A673 (cell line): Measurements from ENCODE around the gene DHX29. TPM values are rescaled to one million over a fixed set of nuclear protein-coding genes. Genes with fewer than 3 reads are reported as not detected.

Experiments
- BruUV-seq: library from RNA; stranded (reverse); fragments of 400-500 nt; replicated peaks from 2 replicates; lab custom pipeline; 2021; lab: Mats Ljungman, UMichigan
- CTCF ChIA-PET: fragments of 300-600 bp; sonication (Branson Sonifier 250); formaldehyde crosslinking; loops from one replicate; lab custom pipeline; 2022; ENCODE audit warnings: antibody characterized with exemption; lab: Charles Lee
- POLR2A ChIA-PET: fragments of 300-600 bp; sonication (Branson Sonifier 250); formaldehyde crosslinking; loops from one replicate; lab custom pipeline; 2022; ENCODE audit warnings: antibody characterized with exemption; ENCODE audit not compliant: low non-redundant PET; lab: Charles Lee
- DNase-seq: peaks from one replicate; pipeline ENCODE4 v3.0.0-alpha.2; 2015; ENCODE audit warnings: low spot score
- H3K27ac ChIP-seq: fragments of 200-600 bp; sonication (generic); 2 replicates; pipeline ENCODE4 v1.5.1; 2016; ENCODE audit warnings: mixed run types, low read depth, mild to moderate bottlenecking, mixed read lengths, antibody characterized with exemption, low read length; ENCODE audit not compliant: poor library complexity, severe bottlenecking
- H3K27me3 ChIP-seq: fragments of 200-600 bp; sonication (generic); replicated peaks from 2 replicates; pipeline ENCODE4 v1.6.1; 2017; ENCODE audit warnings: mixed run types, low read depth, mild to moderate bottlenecking, mixed read lengths, antibody characterized with exemption, low read length; ENCODE audit not compliant: insufficient read depth, poor library complexity
- H3K36me3 ChIP-seq: fragments of 200-600 bp; sonication (generic); 2 replicates; pipeline ENCODE4 v1.6.1; 2016; ENCODE audit warnings: mixed run types, mild to moderate bottlenecking, mixed read lengths, antibody characterized with exemption, low read length; ENCODE audit not compliant: insufficient read depth, poor library complexity, severe bottlenecking
- H3K4me1 ChIP-seq: fragments of 200-600 bp; sonication (generic); 2 replicates; pipeline ENCODE4 v1.6.1; 2017; ENCODE audit warnings: mixed run types, mild to moderate bottlenecking, mixed read lengths, antibody characterized with exemption, low read length; ENCODE audit not compliant: insufficient read depth, poor library complexity, severe bottlenecking
- H3K4me3 ChIP-seq: fragments of 200-600 bp; sonication (generic); 2 replicates; pipeline ENCODE4 v1.5.1; 2016; ENCODE audit warnings: low read depth, mixed run types, mild to moderate bottlenecking, mixed read lengths, low read length; ENCODE audit not compliant: poor library complexity, severe bottlenecking
- H3K9me3 ChIP-seq: fragments of 200-600 bp; sonication (generic); 2 replicates; pipeline ENCODE4 v1.6.1; 2016; ENCODE audit warnings: mixed run types, low read depth, mild to moderate bottlenecking, mixed read lengths, antibody characterized with exemption, low read length; ENCODE audit not compliant: poor library complexity, severe bottlenecking
- EZH2 ChIP-seq: fragments of 200-600 bp; sonication (generic); IDR thresholded peaks from 2 replicates; pipeline ENCODE4 v1.6.1; 2017; ENCODE audit warnings: borderline replicate concordance, low read depth, mild to moderate bottlenecking, mixed read lengths, antibody characterized with exemption, low read length; ENCODE audit not compliant: poor library complexity, severe bottlenecking
- intact Hi-C: fragments of 100-400 bp; cut with micrococcal nuclease; formaldehyde crosslinking; loops from one replicate; pipeline ENCODE4 v1.10.0; 2022; ENCODE audit not compliant: unreplicated experiment
- total RNA-seq: library from RNA; stranded (reverse); gene quantifications from 2 replicates; pipeline ENCODE4 v1.2.3, GENCODE V29; 2021
- TF ChIP-seq, protein P1 (sequence below): fragments of 300-800, 200-600 bp; sonication (generic); conservative IDR thresholded peaks from 2 replicates; pipeline ENCODE4 v1.5.1; 2017; ENCODE audit warnings: low read depth, mild to moderate bottlenecking, antibody characterized with exemption, low read length, moderate library complexity, mixed read lengths

Gene DHX29
- total RNA-seq, 1 experiment from 2014 or later: 28.6 TPM

DNA sequence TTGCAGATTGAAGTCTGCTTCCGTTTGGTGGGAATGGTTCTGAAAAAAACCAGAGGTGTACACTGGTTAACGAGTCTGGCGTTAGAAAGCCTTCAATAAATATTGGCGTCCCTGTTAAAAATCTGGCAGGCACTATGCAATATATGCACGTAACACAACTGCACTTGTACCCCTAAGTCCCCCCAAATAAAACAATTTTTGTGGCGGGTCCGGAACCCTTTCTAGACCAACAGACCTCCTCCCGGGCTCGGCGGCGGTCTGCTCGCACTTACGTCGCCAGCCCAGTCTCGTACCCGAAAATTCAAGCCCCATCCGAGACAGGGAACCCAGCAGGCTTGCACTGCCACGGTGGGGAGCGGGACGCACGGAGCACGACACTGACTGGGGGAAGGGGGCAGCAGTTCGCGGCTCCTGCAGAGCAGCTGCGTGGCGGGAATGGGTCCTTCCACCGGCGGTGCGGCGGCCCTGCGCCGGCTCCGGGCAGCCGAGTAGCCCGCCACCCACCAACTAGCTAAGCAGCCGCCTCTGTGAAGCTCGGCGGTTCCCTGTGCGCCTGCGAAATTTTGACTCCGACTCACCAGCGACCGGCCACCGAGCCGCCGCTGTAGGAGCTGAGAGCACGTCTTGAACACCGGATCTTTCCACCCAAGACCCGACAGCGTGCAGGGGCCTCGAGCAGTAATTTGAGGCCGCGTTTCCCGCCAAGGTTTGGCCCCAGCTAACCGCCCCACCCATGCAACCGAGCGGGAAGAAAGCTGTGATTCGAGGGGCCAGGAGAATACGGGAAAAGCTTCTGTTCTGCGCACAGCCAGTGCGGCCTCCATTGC lies 84.3 kb downstream of the DHX29 start:
- Histone ChIP-seq H3K36me3 (no peaks in the 10 kb centered on the region), H3K9me3 (no peaks in the 10 kb centered on the region), H3K27me3 (no peaks in the 10 kb centered on the region), H3K4me1 (no peaks in the 10 kb centered on the region), H3K4me3 (no peak overlapping the region), H3K27ac (no peak overlapping the region)
- BruUV-seq: no TSS peak
- ChIA-PET CTCF (no interaction called here), POLR2A (interaction anchor here (0.6 kb wide), 1 partner anchor 115 kb away, joined by 7 read pairs; no protein-coding TSS in a partner anchor)
- TF ChIP-seq EZH2: no peak
- DNase-seq: no peak
- intact Hi-C loops: no loop called here

DNA sequence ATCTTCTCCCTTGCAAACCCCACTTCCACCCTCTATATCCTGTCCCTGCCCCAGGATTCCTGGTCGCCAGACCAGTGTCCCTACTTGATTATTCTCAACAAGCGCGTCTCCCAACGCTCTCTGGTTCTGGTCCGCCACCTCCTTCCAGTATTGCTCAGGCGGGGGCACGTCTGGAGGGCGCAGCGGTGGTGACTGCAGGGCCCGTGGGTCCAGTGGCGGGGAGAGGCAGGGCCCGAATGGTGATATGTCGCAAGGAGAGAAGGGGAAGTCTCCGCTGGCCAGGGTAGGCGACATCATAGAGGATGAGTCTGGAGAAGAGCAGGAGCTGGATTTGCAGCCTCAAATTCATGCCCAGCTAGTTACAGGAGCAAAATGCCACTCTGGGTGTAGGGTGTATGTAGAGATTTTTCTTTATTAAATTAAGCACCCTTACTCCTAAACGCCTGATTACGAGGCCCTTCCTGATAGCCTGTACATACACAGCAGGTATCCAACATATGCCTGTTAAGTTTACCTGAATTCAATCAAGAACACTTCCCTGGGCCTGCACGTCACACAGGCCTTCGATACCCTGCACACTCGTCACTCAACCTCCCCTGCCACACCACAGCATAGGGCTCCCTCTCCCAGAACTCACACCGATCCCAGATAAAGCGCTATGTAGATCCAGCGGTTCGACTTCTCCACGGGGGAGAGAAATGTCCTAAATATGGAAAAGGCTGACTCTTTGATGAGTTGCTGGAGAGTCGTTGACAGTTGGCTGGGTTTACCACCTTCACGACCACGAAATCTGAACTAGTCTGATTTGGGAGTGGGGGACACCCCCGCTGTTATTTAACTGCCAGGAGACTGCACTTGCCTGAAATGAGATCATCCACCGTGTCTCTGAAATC lies 85.2 kb downstream of the DHX29 start:
- Histone ChIP-seq H3K9me3 (no peaks in the 10 kb centered on the region), H3K27me3 (no peaks in the 10 kb centered on the region)
- intact Hi-C loops: no loop called here

DNA sequence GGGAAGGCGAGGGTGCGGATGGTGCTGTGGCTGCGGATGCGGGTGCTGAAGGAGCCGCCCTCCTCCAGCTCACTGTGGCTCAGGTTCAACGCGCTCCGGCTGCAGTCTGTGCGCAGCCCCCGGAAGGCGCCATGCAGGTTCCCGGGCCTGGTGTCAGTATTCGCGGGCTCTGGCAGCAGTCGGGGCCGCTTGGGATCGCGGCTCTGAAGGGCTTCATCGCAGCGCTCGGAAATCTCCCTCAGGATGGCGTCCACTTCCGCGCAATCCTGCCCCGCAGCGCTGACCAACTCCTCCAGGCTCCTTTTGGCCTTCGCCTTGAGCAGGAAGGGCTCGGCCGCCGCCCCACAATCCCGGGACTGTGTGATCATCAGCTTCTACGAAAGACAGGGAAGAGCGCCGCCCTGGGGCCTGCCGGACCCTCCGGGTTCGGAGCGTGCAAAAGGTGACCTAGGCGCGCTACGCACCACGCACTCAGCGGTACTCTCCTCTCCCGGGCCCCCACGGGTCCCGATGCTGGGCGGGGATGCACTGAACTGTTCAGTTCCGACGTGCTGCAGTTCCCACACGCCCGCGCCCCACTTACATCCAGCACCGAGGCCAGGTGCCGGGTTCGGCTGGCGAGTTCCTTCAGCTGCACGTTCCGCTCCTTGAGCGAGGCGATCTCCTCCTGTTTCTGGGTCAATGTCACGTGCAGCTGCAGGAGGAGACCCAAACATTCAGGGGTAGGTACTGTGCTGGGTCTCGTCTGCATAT lies 86.9 kb downstream of the DHX29 start:
- intact Hi-C loops: no loop called here
- no peak for DNase-seq
- Histone ChIP-seq H3K36me3 (no peaks in the 10 kb centered on the region), H3K27ac (no peak overlapping the region), H3K4me3 (no peak overlapping the region), H3K9me3 (no peaks in the 10 kb centered on the region), H3K27me3 (no peaks in the 10 kb centered on the region), H3K4me1 (no peaks in the 10 kb centered on the region)
- POLR2A ChIA-PET: no interaction called here
- no TSS peak for BruUV-seq
- TF ChIP-seq, protein P1, sequence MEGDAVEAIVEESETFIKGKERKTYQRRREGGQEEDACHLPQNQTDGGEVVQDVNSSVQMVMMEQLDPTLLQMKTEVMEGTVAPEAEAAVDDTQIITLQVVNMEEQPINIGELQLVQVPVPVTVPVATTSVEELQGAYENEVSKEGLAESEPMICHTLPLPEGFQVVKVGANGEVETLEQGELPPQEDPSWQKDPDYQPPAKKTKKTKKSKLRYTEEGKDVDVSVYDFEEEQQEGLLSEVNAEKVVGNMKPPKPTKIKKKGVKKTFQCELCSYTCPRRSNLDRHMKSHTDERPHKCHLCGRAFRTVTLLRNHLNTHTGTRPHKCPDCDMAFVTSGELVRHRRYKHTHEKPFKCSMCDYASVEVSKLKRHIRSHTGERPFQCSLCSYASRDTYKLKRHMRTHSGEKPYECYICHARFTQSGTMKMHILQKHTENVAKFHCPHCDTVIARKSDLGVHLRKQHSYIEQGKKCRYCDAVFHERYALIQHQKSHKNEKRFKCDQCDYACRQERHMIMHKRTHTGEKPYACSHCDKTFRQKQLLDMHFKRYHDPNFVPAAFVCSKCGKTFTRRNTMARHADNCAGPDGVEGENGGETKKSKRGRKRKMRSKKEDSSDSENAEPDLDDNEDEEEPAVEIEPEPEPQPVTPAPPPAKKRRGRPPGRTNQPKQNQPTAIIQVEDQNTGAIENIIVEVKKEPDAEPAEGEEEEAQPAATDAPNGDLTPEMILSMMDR: no peak
- no peak for TF ChIP-seq EZH2
- CTCF ChIA-PET: no interaction called here

More for the DNA sequence above, 85.2 kb downstream of the DHX29 start:
- H3K36me3 ChIP-seq: no peaks in the 10 kb centered on the region
- POLR2A ChIA-PET: no interaction called here
- CTCF ChIA-PET: no interaction called here
- H3K4me1 ChIP-seq: no peaks in the 10 kb centered on the region
- DNase-seq: no peak
- no peak for TF ChIP-seq EZH2
- TF ChIP-seq, protein P1: no peak
- H3K4me3 ChIP-seq: no peak overlapping the region
- no peak overlapping the region for H3K27ac ChIP-seq
- BruUV-seq: no TSS peak
